CD4-positive, alpha-beta T cell treated with Interferon gamma for 1 hour (primary cell): ENCODE results near the gene CFL2.

Experiments used
- DNase-seq: peaks from one replicate; pipeline ENCODE4 v3.0.0-alpha.2; 2020

Gene CFL2

GRCh38 chr14:34668111-34668510 lies 46.3 kb downstream of the CFL2 start:
- no peak for DNase-seq

- DNase-seq: no peak
These were observed 47.4 kb downstream of the CFL2 start for GRCh38 chr14:34667007-34667406.

- DNase-seq: no peak
These were observed 48.5 kb downstream of the CFL2 start for GRCh38 chr14:34665785-34666435.

- DNase-seq: no peak
These were observed 51.8 kb downstream of the CFL2 start for GRCh38 chr14:34662561-34663088.

GRCh38 chr14:34660796-34661195 lies 53.6 kb downstream of the CFL2 start:
- DNase-seq: no peak
